H1 (cell line): ENCODE measurements around the gene EEIG2. TPM values are rescaled to one million over a fixed set of nuclear protein-coding genes. Genes with fewer than 3 reads are reported as not detected.

Experiments used
- CTCF ChIA-PET: fragments of 300-600 bp; sonication (Branson Sonifier 250); formaldehyde crosslinking; loops from one replicate; lab custom pipeline; 2021; ENCODE audit not compliant: partially characterized antibody; lab: Charles Lee
- POLR2A ChIA-PET: fragments of 300-600 bp; sonication (Branson Sonifier 250); formaldehyde crosslinking; loops from one replicate; lab custom pipeline; 2021; ENCODE audit warnings: inconsistent platforms; ENCODE audit not compliant: partially characterized antibody; lab: Charles Lee
- DNase-seq, 2 experiments: peaks; one replicate each; pipeline versions ENCODE4 v3.0.0 to v3.0.0-alpha.2; 2010 to 2022; ENCODE audit warnings: low spot score in 2 of 2, low read depth in 1 of 2, mixed read lengths in 1 of 2
- FAIRE-seq: peaks from 2 replicates; lab custom pipeline; 2011; peaks lifted over from hg19 to GRCh38; lab: Jason Lieb, UNC
- H2AFZ ChIP-seq: 2 replicates; pipeline ENCODE4 v1.8.1; 2012; ENCODE audit warnings: low read length, inconsistent platforms
- H2AK5ac ChIP-seq: 2 replicates; pipeline ENCODE4 v1.6.1; 2013; ENCODE audit warnings: low read depth, low read length
- H2BK120ac ChIP-seq: replicated peaks from 2 replicates; pipeline ENCODE3; 2013; ENCODE audit warnings: low read depth, low read length, inconsistent platforms
- H2BK12ac ChIP-seq: 2 replicates; pipeline ENCODE4 v1.6.1; 2013; ENCODE audit warnings: low read depth, low read length
- H2BK15ac ChIP-seq: 2 replicates; pipeline ENCODE4 v1.6.1; 2013; ENCODE audit warnings: low read length
- H2BK20ac ChIP-seq: 2 replicates; pipeline ENCODE4 v1.6.1; 2013; ENCODE audit warnings: low read length
- H2BK5ac ChIP-seq: 2 replicates; pipeline ENCODE4 v1.6.1; 2013; ENCODE audit warnings: low read depth, low read length
- H3K14ac ChIP-seq: 2 replicates; pipeline ENCODE4 v1.6.1; 2013; ENCODE audit warnings: inconsistent platforms; ENCODE audit not compliant: insufficient read length
- H3K18ac ChIP-seq: 2 replicates; pipeline ENCODE4 v1.6.1; 2013; ENCODE audit warnings: low read length; ENCODE audit errors: extremely low read depth
- H3K23ac ChIP-seq: 2 replicates; pipeline ENCODE4 v1.6.1; 2013; ENCODE audit warnings: inconsistent platforms; ENCODE audit not compliant: insufficient read length
- H3K23me2 ChIP-seq: 2 replicates; pipeline ENCODE4 v1.6.1; 2013; ENCODE audit warnings: low read depth, low read length
- H3K27ac ChIP-seq: 2 replicates; pipeline ENCODE4 v1.6.1; 2011; ENCODE audit warnings: low read depth, low read length, inconsistent platforms
- H3K27me3 ChIP-seq, 4 experiments: replicated peaks in 1 of 4; 1 replicate in 1 of 4; 2 replicates in 3 of 4; pipeline versions ENCODE4 v1.6.1 to v1.8.1; 2011 to 2013; ENCODE audit warnings: low read length in 3 of 4, mild to moderate bottlenecking in 3 of 4, inconsistent platforms in 2 of 4, mixed read lengths in 2 of 4, moderate library complexity in 1 of 4; ENCODE audit not compliant: control insufficient read depth in 3 of 4, insufficient read depth in 3 of 4; ENCODE audit errors: extremely low read depth in 1 of 4
- H3K36me3 ChIP-seq, 4 experiments: 2 replicates each; pipeline versions ENCODE4 v1.6.1 to v1.8.1; 2011 to 2013; ENCODE audit warnings: mild to moderate bottlenecking in 4 of 4, low read length in 3 of 4, moderate library complexity in 2 of 4, control low read depth in 1 of 4, inconsistent platforms in 1 of 4; ENCODE audit not compliant: insufficient read depth in 4 of 4, control insufficient read depth in 2 of 4
- H3K4ac ChIP-seq: replicated peaks from 2 replicates; pipeline ENCODE3; 2013; ENCODE audit warnings: low read length, low read depth, mixed read lengths, inconsistent platforms; ENCODE audit not compliant: insufficient read length
- H3K4me1 ChIP-seq, 4 experiments: replicated peaks in 1 of 4; 1 replicate in 1 of 4; 2 replicates in 3 of 4; pipeline versions ENCODE4 v1.6.1 to v1.8.1; 2011 to 2013; ENCODE audit warnings: low read length in 3 of 4, inconsistent platforms in 2 of 4, mixed read lengths in 1 of 4; ENCODE audit not compliant: insufficient read depth in 4 of 4, control insufficient read depth in 3 of 4
- H3K4me2 ChIP-seq, 2 experiments: 2 replicates each; pipeline versions ENCODE4 v1.6.1 to v1.8.1; 2011 to 2013; ENCODE audit warnings: low read depth in 2 of 2, low read length in 2 of 2, control low read depth in 1 of 2, inconsistent platforms in 1 of 2, mild to moderate bottlenecking in 1 of 2; ENCODE audit not compliant: insufficient read depth in 1 of 2
- H3K4me3 ChIP-seq, 4 experiments: fragments of 200-600, 300-600 bp in 1 of 4; sonication (generic), shearing (Covaris generic), sonication (Bioruptor Twin) in 1 of 4; 2 replicates each; pipeline versions ENCODE4 v1.5.1 to v1.8.1; 2011 to 2016; ENCODE audit warnings: low read length in 4 of 4, low read depth in 3 of 4, control low read depth in 2 of 4, inconsistent platforms in 2 of 4, mild to moderate bottlenecking in 2 of 4, mixed read lengths in 1 of 4, moderate library complexity in 1 of 4; ENCODE audit not compliant: insufficient read depth in 2 of 4; ENCODE audit errors: extremely low read depth in 1 of 4
- H3K56ac ChIP-seq: replicated peaks from 2 replicates; pipeline ENCODE3; 2013; ENCODE audit warnings: low read depth, mild to moderate bottlenecking, mixed read lengths, low read length, inconsistent platforms; ENCODE audit not compliant: insufficient read length
- H3K79me1 ChIP-seq: 2 replicates; pipeline ENCODE4 v1.6.1; 2013; ENCODE audit warnings: low read depth, low read length, control low read depth
- H3K79me2 ChIP-seq, 2 experiments: 2 replicates each; pipeline versions ENCODE4 v1.6.1 to v1.8.1; 2012 to 2013; ENCODE audit warnings: low read length in 2 of 2, mild to moderate bottlenecking in 2 of 2, inconsistent platforms in 1 of 2; ENCODE audit not compliant: insufficient read depth in 2 of 2, control insufficient read depth in 1 of 2
- H3K9ac ChIP-seq, 4 experiments: replicated peaks in 1 of 4; 1 replicate in 1 of 4; 2 replicates in 3 of 4; pipeline versions ENCODE4 v1.6.1 to v1.8.1; 2011 to 2013; ENCODE audit warnings: low read depth in 3 of 4, low read length in 3 of 4, control low read depth in 2 of 4, mild to moderate bottlenecking in 2 of 4, moderate library complexity in 2 of 4, inconsistent platforms in 1 of 4; ENCODE audit errors: extremely low read depth in 1 of 4
- H3K9me3 ChIP-seq, 2 experiments: 2 replicates each; pipeline versions ENCODE4 v1.6.1 to v1.8.1; 2012 to 2013; ENCODE audit warnings: mild to moderate bottlenecking in 2 of 2, moderate library complexity in 2 of 2, control low read depth in 1 of 2, inconsistent platforms in 1 of 2, low read depth in 1 of 2, low read length in 1 of 2, mixed read lengths in 1 of 2; ENCODE audit not compliant: insufficient read depth in 2 of 2
- H4K20me1 ChIP-seq, 2 experiments: replicated peaks in 1 of 2; 2 replicates each; pipeline versions ENCODE3 to v1.8.1; 2011 to 2013; ENCODE audit warnings: inconsistent platforms in 2 of 2, low read length in 2 of 2, mild to moderate bottlenecking in 1 of 2; ENCODE audit not compliant: insufficient read depth in 2 of 2, control insufficient read depth in 1 of 2
- H4K5ac ChIP-seq: 2 replicates; pipeline ENCODE4 v1.6.1; 2013; ENCODE audit warnings: low read length, low read depth, mixed read lengths, inconsistent platforms; ENCODE audit not compliant: insufficient read length
- H4K8ac ChIP-seq: 2 replicates; pipeline ENCODE4 v1.8.0; 2013; ENCODE audit warnings: mild to moderate bottlenecking, moderate library complexity, low read length, inconsistent platforms; ENCODE audit not compliant: insufficient read depth; ENCODE audit errors: extremely low read depth
- H4K91ac ChIP-seq: replicated peaks from 2 replicates; pipeline ENCODE3; 2013; ENCODE audit warnings: low read length, mixed read lengths, inconsistent platforms; ENCODE audit not compliant: insufficient read length
- ASH2L ChIP-seq: fragments of 200-600, 300-600 bp; sonication (generic); IDR thresholded peaks from one replicate; pipeline ENCODE4 v1.7.1; 2017; ENCODE audit warnings: low read length
- HDAC6 ChIP-seq: IDR thresholded peaks from one replicate; pipeline ENCODE4 v1.7.1; 2012; ENCODE audit warnings: low read depth, mild to moderate bottlenecking, inconsistent platforms, low read length, moderate library complexity
- KDM5A ChIP-seq: fragments of 200-600 bp; IDR thresholded peaks from 2 replicates; pipeline ENCODE4 v1.7.1; 2012; ENCODE audit warnings: mild to moderate bottlenecking, low read length, inconsistent platforms, mixed read lengths
- POLR2AphosphoS5 ChIP-seq: IDR thresholded peaks from 2 replicates; pipeline ENCODE4 v1.6.1; 2011; ENCODE audit warnings: low read depth, low read length
- SRF ChIP-seq: IDR thresholded peaks from 2 replicates; pipeline ENCODE4 v1.6.1; 2011; ENCODE audit warnings: mild to moderate bottlenecking, low read depth, low read length, moderate library complexity
- TAF1 ChIP-seq: IDR thresholded peaks from 2 replicates; pipeline ENCODE4 v1.6.1; 2011; ENCODE audit warnings: mild to moderate bottlenecking, low read depth, low read length
- WGBS, 2 experiments: shearing (Covaris generic) in 1 of 2; methylation state at CpG; one replicate each; pipeline versions ENCODE4 v1.1.6 to v1.1.7; 2013 to 2015; ENCODE audit warnings: low lambda C conversion rate in 2 of 2, mixed read lengths in 2 of 2, inconsistent platforms in 1 of 2, low coverage in 1 of 2, missing lambda C conversion rate in 1 of 2; ENCODE audit not compliant: insufficient replicate concordance in 2 of 2, insufficient coverage in 1 of 2, insufficient read length in 1 of 2; ENCODE audit errors: extremely low coverage in 1 of 2, missing lambda C conversion rate in 1 of 2; 5-methylcytosine and 5-hydroxymethylcytosine counted together
- polyA plus RNA-seq, 7 experiments: library from polyadenylated mRNA; depleted of rRNA in 3 of 7; stranded (reverse) in 5 of 7; unstranded in 2 of 7; fragments of >200 nt in 5 of 7; fragments of 200-250 nt in 2 of 7; gene quantifications; 1 replicate in 5 of 7; 2 replicates in 1 of 7; 4 replicates in 1 of 7; pipeline versions ENCODE4 v1.2.1 to v1.2.3, GENCODE V29; 2011 to 2013; ENCODE audit warnings: missing spikeins in 2 of 7, mixed read lengths in 2 of 7
- total RNA-seq: library from RNA; stranded (reverse); fragmentation: NEBNext Ultra II Directional; extraction: Animal tissue kit (Norgen Biotek cat#: 25700); gene quantifications from 2 replicates; pipeline ENCODE4 v1.2.1, GENCODE V29; 2021
- TF ChIP-seq, protein P1 (sequence below), 3 experiments: IDR thresholded peaks; 1 replicate in 2 of 3; 2 replicates in 1 of 3; pipeline versions ENCODE4 v1.5.1 to v1.6.1; 2011; ENCODE audit warnings: low read length in 3 of 3, mild to moderate bottlenecking in 3 of 3, inconsistent platforms in 2 of 3, low read depth in 1 of 3, moderate library complexity in 1 of 3; ENCODE audit not compliant: insufficient read depth in 1 of 3; ENCODE audit errors: control extremely low read depth in 1 of 3

The EEIG2 gene
- total and polyA plus RNA-seq, 2 of the 8 experiments (the other 6 are each of a cell fraction or from before 2014, with no cell fraction given): 6.1 to 20.1 TPM

DNA sequence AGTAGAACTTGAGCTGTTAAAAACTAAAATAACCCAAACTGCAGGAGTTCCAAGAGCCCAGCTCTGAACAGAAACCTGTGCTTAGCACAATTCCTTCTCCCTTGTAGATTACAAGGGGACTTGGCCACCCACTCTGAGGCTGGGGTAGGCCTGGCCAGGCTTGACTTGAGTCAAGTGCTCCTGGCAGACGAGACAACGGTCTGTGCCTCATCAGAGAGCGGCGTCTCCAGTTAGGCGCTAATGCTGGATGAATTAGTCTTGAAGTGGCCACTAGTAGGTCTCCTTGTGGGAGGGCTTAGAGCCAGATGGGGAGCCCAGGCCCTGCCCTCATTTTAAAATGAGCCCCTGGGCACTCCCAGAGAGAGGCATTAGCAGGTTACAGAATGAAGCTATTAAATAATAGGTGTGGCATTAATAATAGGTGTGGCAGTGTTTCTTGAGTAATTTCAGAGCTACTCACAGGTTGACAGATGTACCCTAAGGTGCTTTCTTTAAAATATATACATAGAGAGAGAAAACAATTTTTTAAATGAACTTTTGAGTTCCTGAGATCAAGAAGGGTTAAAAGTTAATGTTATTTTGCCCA lies 1.1 kb downstream of the EEIG2 start:
- Histone ChIP-seq H3K4ac (no peak overlapping the region), H2AFZ (no peak overlapping the region), H2BK120ac (no peak overlapping the region), H3K9ac (no peak overlapping the region; a peak in 1 of 7 replicates), H3K27ac (no peak overlapping the region), H3K9me3 (no peaks in the 10 kb centered on the region), H3K56ac (no peak overlapping the region), H3K79me1 (no peaks in the 10 kb centered on the region), H2BK15ac (no peak overlapping the region)
- FAIRE-seq: no peak
- peak; percentile 7 for TF ChIP-seq ASH2L
- TF ChIP-seq POLR2AphosphoS5: peak; percentile 41; the same call in 1 of the 2 replicates
- TF ChIP-seq, protein P1, sequence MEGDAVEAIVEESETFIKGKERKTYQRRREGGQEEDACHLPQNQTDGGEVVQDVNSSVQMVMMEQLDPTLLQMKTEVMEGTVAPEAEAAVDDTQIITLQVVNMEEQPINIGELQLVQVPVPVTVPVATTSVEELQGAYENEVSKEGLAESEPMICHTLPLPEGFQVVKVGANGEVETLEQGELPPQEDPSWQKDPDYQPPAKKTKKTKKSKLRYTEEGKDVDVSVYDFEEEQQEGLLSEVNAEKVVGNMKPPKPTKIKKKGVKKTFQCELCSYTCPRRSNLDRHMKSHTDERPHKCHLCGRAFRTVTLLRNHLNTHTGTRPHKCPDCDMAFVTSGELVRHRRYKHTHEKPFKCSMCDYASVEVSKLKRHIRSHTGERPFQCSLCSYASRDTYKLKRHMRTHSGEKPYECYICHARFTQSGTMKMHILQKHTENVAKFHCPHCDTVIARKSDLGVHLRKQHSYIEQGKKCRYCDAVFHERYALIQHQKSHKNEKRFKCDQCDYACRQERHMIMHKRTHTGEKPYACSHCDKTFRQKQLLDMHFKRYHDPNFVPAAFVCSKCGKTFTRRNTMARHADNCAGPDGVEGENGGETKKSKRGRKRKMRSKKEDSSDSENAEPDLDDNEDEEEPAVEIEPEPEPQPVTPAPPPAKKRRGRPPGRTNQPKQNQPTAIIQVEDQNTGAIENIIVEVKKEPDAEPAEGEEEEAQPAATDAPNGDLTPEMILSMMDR (IDR thresholded peaks at IDR 0.05; ENCODE audit: control extremely low read depth in 1 of 3, insufficient read depth in 1 of 3, low read depth in 1 of 3, low read length in 3 of 3): peak in 1 of 3 experiments; percentile 23; a peak in 2 of 4 replicates
- TF ChIP-seq SRF: no peak
- no peak for TF ChIP-seq KDM5A
- no peak for TF ChIP-seq HDAC6
- 0 out of 2 replicates have a peak, but pooled peaks have one; percentile 26 for TF ChIP-seq TAF1
- TF ChIP-seq, all 59 proteins: peak for 4
- Histone ChIP-seq H3K18ac (no peak overlapping the region), H3K27me3 (no peaks in the 10 kb centered on the region), H2BK12ac (no peak overlapping the region), H2AK5ac (no peak overlapping the region), H3K79me2 (peaks cover 0 to 36% of the 10 kb centered on the region in 2 experiments; a peak in 3 of 4 replicates), H3K23me2 (peaks cover 7% of the 10 kb centered on the region; the same call in 1 of the 2 replicates), H3K4me1 (peaks cover 0 to 11% (median 3%) of the 10 kb centered on the region in 4 experiments; a peak in 5 of 7 replicates), H2BK5ac (no peak overlapping the region), H3K4me2 (peak overlapping the region; percentile 63 to 84), H3K23ac (no peak overlapping the region), H4K8ac (no peak overlapping the region), H3K36me3 (no peaks in the 10 kb centered on the region), H4K20me1 (peaks cover 0 to 4% of the 10 kb centered on the region in 2 experiments), H3K14ac (no peak overlapping the region), H4K91ac (no peak overlapping the region), H4K5ac (no peak overlapping the region), H2BK20ac (no peak overlapping the region), H3K4me3 (peak overlapping the region; percentile 39 to 78 (median 66))
- DNase-seq: peak; percentile 44 to 58
- ChIA-PET POLR2A (interaction anchor here (1.2 to 2.1 kb wide), 3 partner anchors 28 to 131 kb away, joined by 3 to 5 read pairs (median 3); partner anchors contain the start of gene PRPF38B), CTCF (interaction anchor here (0.6 to 8.0 kb wide), 29 partner anchors 9 to 245 kb away, joined by 3 to 127 read pairs (median 6); partner anchors contain the start of gene PRPF38B)
- 11% methylated on average over 5 of the region's 5 CpGs; no CpG with 5 or more reads in 1 of the 2 experiments for WGBS, 2 experiments
